IPS-15b (cell line): ENCODE results near the gene PJA1.

ENCODE experiments used
- H3K27me3 ChIP-seq: one replicate; pipeline ENCODE4 v1.6.1; 2013; ENCODE audit warnings: low read length; ENCODE audit not compliant: control insufficient read depth, insufficient read depth
- H3K36me3 ChIP-seq: one replicate; pipeline ENCODE4 v1.6.1; 2013; ENCODE audit warnings: low read length; ENCODE audit not compliant: control insufficient read depth, insufficient read depth
- H3K4me1 ChIP-seq: one replicate; pipeline ENCODE4 v1.6.1; 2013; ENCODE audit warnings: mild to moderate bottlenecking, low read length; ENCODE audit not compliant: control insufficient read depth, insufficient read depth
- H3K4me3 ChIP-seq: one replicate; pipeline ENCODE4 v1.5.1; 2013; ENCODE audit warnings: low read depth, low read length
- H3K9ac ChIP-seq: one replicate; pipeline ENCODE4 v1.6.1; 2013; ENCODE audit warnings: low read depth, mild to moderate bottlenecking, low read length
- H3K9me3 ChIP-seq: one replicate; pipeline ENCODE4 v1.6.1; 2013; ENCODE audit warnings: mild to moderate bottlenecking, low read length; ENCODE audit not compliant: control insufficient read depth, insufficient read depth

Gene PJA1

GRCh38 chrX:69150281-69150960 lies 14.8 kb downstream of the PJA1 start:
- H3K9ac ChIP-seq = peak overlapping the region; percentile 37

GRCh38 chrX:69149466-69150280 lies 15.6 kb downstream of the PJA1 start:
- no peaks in the 10 kb centered on the region for H3K36me3 ChIP-seq
- peak overlapping the region; percentile 37 for H3K9ac ChIP-seq
- peak overlapping the region; percentile 59 for H3K4me3 ChIP-seq
- peaks cover 9% of the 10 kb centered on the region for H3K4me1 ChIP-seq
- H3K9me3 ChIP-seq = no peaks in the 10 kb centered on the region
- H3K27me3 ChIP-seq = no peaks in the 10 kb centered on the region

More at GRCh38 chrX:69150281-69150960, 14.8 kb downstream of the PJA1 start:
- Histone ChIP-seq H3K4me1 (peaks cover 14% of the 10 kb centered on the region), H3K9me3 (no peaks in the 10 kb centered on the region), H3K36me3 (no peaks in the 10 kb centered on the region), H3K27me3 (no peaks in the 10 kb centered on the region), H3K4me3 (peak overlapping the region; percentile 59)

DNA sequence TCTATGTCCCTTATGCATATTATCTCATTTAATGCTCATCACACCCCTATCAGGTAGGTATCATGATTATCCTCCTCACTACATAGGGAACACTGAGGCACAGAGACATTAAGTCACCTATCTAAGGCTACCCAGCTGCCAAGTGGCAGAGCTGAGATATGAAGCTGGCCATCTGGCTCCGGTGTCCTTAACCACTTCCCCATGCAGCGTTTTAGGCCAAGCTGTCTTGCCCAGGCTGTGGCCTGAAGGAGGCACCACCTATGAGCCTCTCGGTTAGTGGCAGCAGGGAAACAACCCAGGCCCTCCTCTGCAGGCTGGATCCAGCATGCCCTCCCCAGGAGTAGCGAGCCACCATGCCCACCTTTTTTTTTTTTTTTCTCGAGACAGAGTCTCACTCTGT lies 16.3 kb downstream of the PJA1 start:
- H3K27me3 ChIP-seq = no peaks in the 10 kb centered on the region
- no peaks in the 10 kb centered on the region for H3K36me3 ChIP-seq
- H3K4me3 ChIP-seq = no peak overlapping the region
- no peak overlapping the region for H3K9ac ChIP-seq
- no peaks in the 10 kb centered on the region for H3K9me3 ChIP-seq
- H3K4me1 ChIP-seq = peaks cover 8% of the 10 kb centered on the region

- no peak overlapping the region for H3K4me3 ChIP-seq
- no peak overlapping the region for H3K9ac ChIP-seq
- H3K4me1 ChIP-seq = peaks cover 8% of the 10 kb centered on the region
- H3K36me3 ChIP-seq = no peaks in the 10 kb centered on the region
- H3K27me3 ChIP-seq = no peaks in the 10 kb centered on the region
- no peaks in the 10 kb centered on the region for H3K9me3 ChIP-seq
Measured at GRCh38 chrX:69146739-69147138, 18.5 kb downstream of the PJA1 start.

DNA sequence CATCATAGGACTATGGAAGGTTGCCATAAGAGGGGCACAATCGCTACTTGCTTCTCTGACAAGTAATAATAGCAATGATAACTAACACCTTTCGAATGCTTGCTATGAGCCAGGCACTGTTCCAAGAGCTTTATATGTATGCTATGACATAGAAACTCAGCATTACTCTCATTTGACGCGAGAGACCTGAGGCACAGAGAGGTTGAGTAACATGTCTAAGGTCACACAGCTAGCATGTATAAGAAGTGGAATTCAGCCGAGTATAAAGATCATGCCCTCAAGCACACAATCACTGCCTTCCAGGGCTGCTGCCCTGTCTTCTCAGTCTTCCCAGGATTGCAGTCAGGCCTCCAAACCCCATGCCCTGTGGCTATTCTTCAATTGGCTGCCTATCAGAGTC lies 19.5 kb downstream of the PJA1 start:
- peaks cover 8% of the 10 kb centered on the region for H3K4me1 ChIP-seq
- no peak overlapping the region for H3K9ac ChIP-seq
- H3K4me3 ChIP-seq = no peak overlapping the region
- no peaks in the 10 kb centered on the region for H3K27me3 ChIP-seq
- H3K9me3 ChIP-seq = no peaks in the 10 kb centered on the region
- no peaks in the 10 kb centered on the region for H3K36me3 ChIP-seq

GRCh38 chrX:69144838-69145680 lies 20.2 kb downstream of the PJA1 start:
- H3K36me3 ChIP-seq = no peaks in the 10 kb centered on the region
- no peak overlapping the region for H3K9ac ChIP-seq
- H3K27me3 ChIP-seq = no peaks in the 10 kb centered on the region
- no peaks in the 10 kb centered on the region for H3K9me3 ChIP-seq
- H3K4me1 ChIP-seq = peaks cover 6% of the 10 kb centered on the region
- no peak overlapping the region for H3K4me3 ChIP-seq

DNA sequence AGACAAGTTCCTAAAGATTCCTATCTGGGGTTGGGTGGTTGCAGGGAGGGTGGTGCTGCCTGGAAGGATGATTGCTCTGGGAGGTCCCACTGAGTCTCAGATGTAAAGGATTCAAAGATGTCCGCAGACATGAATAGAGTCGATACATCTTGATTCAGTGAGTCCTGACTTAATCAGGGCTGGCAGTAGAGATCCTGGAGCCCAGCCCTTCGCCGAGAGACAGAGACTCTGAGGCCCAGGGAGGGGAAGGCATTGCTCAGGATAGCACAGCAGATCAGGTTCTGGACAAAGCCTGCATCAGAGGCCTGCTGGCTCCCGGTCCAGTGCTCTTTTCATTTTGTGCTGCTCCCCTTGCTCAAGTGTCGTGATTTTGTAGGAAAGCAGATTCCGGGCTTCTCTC lies 21.7 kb downstream of the PJA1 start:
- Histone ChIP-seq H3K4me3 (no peak overlapping the region), H3K9me3 (no peaks in the 10 kb centered on the region), H3K36me3 (no peaks in the 10 kb centered on the region), H3K4me1 (peaks cover 3% of the 10 kb centered on the region), H3K9ac (no peak overlapping the region), H3K27me3 (no peaks in the 10 kb centered on the region)

DNA sequence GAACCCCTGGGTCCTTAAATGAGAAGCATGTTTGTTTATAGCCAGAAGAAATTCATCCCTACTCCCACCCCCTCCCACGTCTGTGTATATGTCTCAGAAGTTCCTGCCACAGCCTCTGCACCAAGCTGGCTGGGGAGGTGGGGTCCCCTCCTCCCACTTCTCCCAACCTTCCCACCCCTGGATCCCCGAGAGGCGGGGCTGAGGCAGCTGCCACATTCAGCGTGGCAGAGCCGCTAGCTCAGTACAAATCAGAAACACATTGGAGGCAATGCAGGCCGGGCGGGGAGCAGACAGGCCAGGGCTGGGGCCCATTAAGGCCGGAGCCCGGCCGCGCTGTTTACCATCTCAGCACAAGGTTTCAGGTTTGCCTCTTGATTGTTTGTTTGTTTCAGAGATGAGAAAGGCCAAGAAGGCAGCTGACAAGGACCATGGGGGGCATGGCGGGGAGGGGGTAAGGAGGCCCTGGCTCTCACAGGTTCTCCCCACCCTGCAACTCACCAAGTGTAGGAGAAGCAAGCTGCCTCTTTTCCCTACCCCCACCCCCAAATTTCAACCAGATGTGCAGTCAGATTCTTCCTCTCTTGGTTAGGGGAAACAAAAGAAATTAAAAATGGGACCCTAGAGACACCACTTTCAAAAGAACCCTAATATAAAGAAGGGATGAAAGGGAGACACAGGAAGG lies 22.3 kb downstream of the PJA1 start:
- Histone ChIP-seq H3K4me3 (no peak overlapping the region), H3K36me3 (no peaks in the 10 kb centered on the region), H3K9me3 (no peaks in the 10 kb centered on the region), H3K27me3 (no peaks in the 10 kb centered on the region), H3K9ac (no peak overlapping the region), H3K4me1 (peaks cover 3% of the 10 kb centered on the region)

GRCh38 chrX:69140837-69141236 lies 24.4 kb downstream of the PJA1 start:
- H3K4me3 ChIP-seq = no peak overlapping the region
- no peaks in the 10 kb centered on the region for H3K27me3 ChIP-seq
- no peak overlapping the region for H3K9ac ChIP-seq
- peaks cover 7% of the 10 kb centered on the region for H3K4me1 ChIP-seq
- no peaks in the 10 kb centered on the region for H3K36me3 ChIP-seq
- H3K9me3 ChIP-seq = no peaks in the 10 kb centered on the region

GRCh38 chrX:69139516-69139915 lies 25.7 kb downstream of the PJA1 start:
- Histone ChIP-seq H3K9ac (no peak overlapping the region), H3K27me3 (no peaks in the 10 kb centered on the region), H3K4me3 (no peak overlapping the region), H3K4me1 (peaks cover 7% of the 10 kb centered on the region), H3K9me3 (peaks cover 2% of the 10 kb centered on the region), H3K36me3 (no peaks in the 10 kb centered on the region)

DNA sequence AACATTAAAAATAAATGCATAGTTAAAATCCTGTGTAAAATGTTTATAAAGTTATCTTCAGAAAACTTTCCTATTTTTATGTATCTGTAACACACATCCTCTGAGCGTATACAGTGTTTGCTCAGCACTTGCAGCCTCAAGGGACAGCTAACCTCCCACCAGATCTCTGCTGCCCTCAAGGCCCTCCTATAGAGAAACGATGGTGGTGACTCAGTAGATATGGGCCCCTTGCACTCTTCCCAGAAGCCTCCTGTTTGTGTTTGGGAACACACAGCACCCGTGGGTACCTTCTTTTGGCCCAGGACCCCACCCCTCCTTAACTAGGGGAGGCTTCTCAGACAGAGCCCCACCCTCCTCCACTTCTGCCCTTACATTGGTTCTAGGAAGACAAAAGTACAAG lies 26.7 kb downstream of the PJA1 start:
- Histone ChIP-seq H3K27me3 (no peaks in the 10 kb centered on the region), H3K36me3 (no peaks in the 10 kb centered on the region), H3K9ac (no peak overlapping the region), H3K4me1 (peaks cover 12% of the 10 kb centered on the region), H3K9me3 (peaks cover 3% of the 10 kb centered on the region), H3K4me3 (no peak overlapping the region)
